Astrocyte (in vitro differentiated cells and primary cell): ENCODE results near the gene ARSK.

Experiments
- EZH2 ChIP-seq: IDR thresholded peaks from 2 replicates; pipeline ENCODE4 v1.6.1; 2012; ENCODE audit warnings: mild to moderate bottlenecking, low read length, inconsistent platforms; ENCODE audit not compliant: insufficient read depth
- TF ChIP-seq, protein P1 (sequence below): IDR thresholded peaks from 2 replicates; pipeline ENCODE4 v1.5.1; 2011; ENCODE audit warnings: low read depth, mild to moderate bottlenecking, inconsistent platforms, low read length, moderate library complexity; ENCODE audit not compliant: insufficient read depth

DNA sequence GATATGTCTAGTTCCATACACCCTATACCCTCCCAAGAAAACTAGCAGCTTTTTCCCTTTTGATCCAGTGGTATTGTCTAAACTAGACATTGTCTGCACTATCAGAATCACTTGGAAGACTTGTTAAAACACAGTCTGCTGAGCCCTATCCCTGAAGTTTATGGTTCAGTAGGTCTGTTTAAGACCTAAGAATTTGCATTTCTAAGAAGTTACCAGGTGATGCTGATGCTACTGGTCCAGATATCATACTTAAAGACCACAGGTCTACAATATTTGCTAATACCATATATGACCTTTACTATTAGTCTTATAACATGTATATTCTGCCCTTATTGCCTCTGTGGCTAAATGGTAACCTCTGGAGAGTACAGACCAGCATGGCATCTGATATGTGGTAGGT lies 23.4 kb upstream of the ARSK start:
- TF ChIP-seq, protein P1, sequence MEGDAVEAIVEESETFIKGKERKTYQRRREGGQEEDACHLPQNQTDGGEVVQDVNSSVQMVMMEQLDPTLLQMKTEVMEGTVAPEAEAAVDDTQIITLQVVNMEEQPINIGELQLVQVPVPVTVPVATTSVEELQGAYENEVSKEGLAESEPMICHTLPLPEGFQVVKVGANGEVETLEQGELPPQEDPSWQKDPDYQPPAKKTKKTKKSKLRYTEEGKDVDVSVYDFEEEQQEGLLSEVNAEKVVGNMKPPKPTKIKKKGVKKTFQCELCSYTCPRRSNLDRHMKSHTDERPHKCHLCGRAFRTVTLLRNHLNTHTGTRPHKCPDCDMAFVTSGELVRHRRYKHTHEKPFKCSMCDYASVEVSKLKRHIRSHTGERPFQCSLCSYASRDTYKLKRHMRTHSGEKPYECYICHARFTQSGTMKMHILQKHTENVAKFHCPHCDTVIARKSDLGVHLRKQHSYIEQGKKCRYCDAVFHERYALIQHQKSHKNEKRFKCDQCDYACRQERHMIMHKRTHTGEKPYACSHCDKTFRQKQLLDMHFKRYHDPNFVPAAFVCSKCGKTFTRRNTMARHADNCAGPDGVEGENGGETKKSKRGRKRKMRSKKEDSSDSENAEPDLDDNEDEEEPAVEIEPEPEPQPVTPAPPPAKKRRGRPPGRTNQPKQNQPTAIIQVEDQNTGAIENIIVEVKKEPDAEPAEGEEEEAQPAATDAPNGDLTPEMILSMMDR, result no peak
- no peak for TF ChIP-seq EZH2
